Stimulated activated CD8-positive, alpha-beta memory T cell treated with anti-CD3 and anti-CD28 coated beads, Interleukin-2, amount 100 ng/mL, for 48 hours (primary cell): ENCODE measurements around the gene ITGA11.
"Not testable (repeated sequence)": the region's sequence is repeated elsewhere in the genome, so short reads cannot be mapped to it uniquely, and the experiment has no call there.

Experiments used
- DNase-seq, 2 donors: peaks; one replicate each; pipeline ENCODE4 v3.0.0-alpha.2; 2020; ENCODE audit warnings: low read depth in 2 of 2

Gene ITGA11

GRCh38 chr15:68409736-68410370 is 22.1 kb downstream of the ITGA11 start:
- DNase-seq = no peak

- DNase-seq = no peak
These were observed 23.0 kb downstream of the ITGA11 start for GRCh38 chr15:68408971-68409370.

GRCh38 chr15:68407886-68408881 is 23.8 kb downstream of the ITGA11 start:
- no peak for DNase-seq

GRCh38 chr15:68407141-68407885 is 24.6 kb downstream of the ITGA11 start:
- DNase-seq = no peak

- DNase-seq = no peak
These were observed 26.3 kb downstream of the ITGA11 start for GRCh38 chr15:68405378-68406250.

- DNase-seq = no peak
These were observed 27.7 kb downstream of the ITGA11 start for GRCh38 chr15:68404056-68404798.

- no peak for DNase-seq
These were observed 28.6 kb downstream of the ITGA11 start for GRCh38 chr15:68403161-68403941.

- no peak for DNase-seq
These were observed 29.4 kb downstream of the ITGA11 start for GRCh38 chr15:68402432-68403160.

- no peak for DNase-seq
These were observed 30.2 kb downstream of the ITGA11 start for GRCh38 chr15:68401496-68402431.

- DNase-seq = no peak
These were observed 31.9 kb downstream of the ITGA11 start for GRCh38 chr15:68400066-68400456.

GRCh38 chr15:68399096-68400065 is 32.6 kb downstream of the ITGA11 start:
- DNase-seq = no peak

- DNase-seq = not testable (repeated sequence)
These were observed 34.0 kb downstream of the ITGA11 start for GRCh38 chr15:68397999-68398398.

GRCh38 chr15:68396068-68396467 is 35.9 kb downstream of the ITGA11 start:
- no peak for DNase-seq

- DNase-seq = no peak
These were observed 40.8 kb downstream of the ITGA11 start for GRCh38 chr15:68391121-68391520.

- no peak for DNase-seq
These were observed 41.8 kb downstream of the ITGA11 start for GRCh38 chr15:68389936-68390817.
